Endothelial cell of umbilical vein (primary cell): ENCODE measurements around the gene WASF2. TPM values are rescaled to one million over a fixed set of nuclear protein-coding genes. Genes with fewer than 3 reads are reported as not detected.

ENCODE experiments used
- BruUV-seq: library from RNA; stranded (reverse); fragments of 400-500 nt; replicated peaks from 2 replicates; lab custom pipeline; 2021; lab: Mats Ljungman, UMichigan
- CTCF ChIA-PET: fragments of 300-600, 350-600 bp; sonication (Branson Sonifier 250); formaldehyde crosslinking; loops from one replicate; lab custom pipeline; 2021; ENCODE audit warnings: antibody characterized with exemption, inconsistent platforms; lab: Charles Lee
- POLR2A ChIA-PET: fragments of 300-600, 350-600 bp; sonication (Branson Sonifier 250); formaldehyde crosslinking; loops from one replicate; lab custom pipeline; 2021; ENCODE audit warnings: antibody characterized with exemption, inconsistent platforms; lab: Charles Lee
- DNase-seq: peaks from one replicate; pipeline ENCODE4 v3.0.0-alpha.2; 2011; ENCODE audit warnings: low read depth, low spot score
- FAIRE-seq: peaks from 2 replicates; lab custom pipeline; 2011; peaks lifted over from hg19 to GRCh38; lab: Jason Lieb, UNC
- H2AFZ ChIP-seq: 2 replicates; pipeline ENCODE4 v1.6.0; 2012; ENCODE audit warnings: low read depth, low read length, control low read depth, inconsistent platforms
- H3K27ac ChIP-seq: 2 replicates; pipeline ENCODE4 v1.5.1; 2011; ENCODE audit warnings: low read depth, mild to moderate bottlenecking, control low read depth, low read length, moderate library complexity; ENCODE audit not compliant: insufficient read depth
- H3K27me3 ChIP-seq, 2 experiments: 2 replicates each; pipeline versions ENCODE4 v1.6.0 to v1.6.1; 2011; ENCODE audit warnings: low read length in 2 of 2, mixed read lengths in 1 of 2; ENCODE audit not compliant: control insufficient read depth in 2 of 2, insufficient read depth in 2 of 2
- H3K36me3 ChIP-seq, 2 experiments: 2 replicates in 1 of 2; 3 replicates in 1 of 2; pipeline ENCODE4 v1.5.1; 2011; ENCODE audit warnings: low read length in 2 of 2, mild to moderate bottlenecking in 1 of 2, moderate library complexity in 1 of 2; ENCODE audit not compliant: control insufficient read depth in 2 of 2, insufficient read depth in 2 of 2; ENCODE audit errors: extremely low read depth in 1 of 2
- H3K4me1 ChIP-seq: 3 replicates; pipeline ENCODE4 v1.5.1; 2011; ENCODE audit warnings: mild to moderate bottlenecking, low read length; ENCODE audit not compliant: control insufficient read depth, insufficient read depth; ENCODE audit errors: extremely low read depth
- H3K4me2 ChIP-seq: 2 replicates; pipeline ENCODE4 v1.6.1; 2011; ENCODE audit warnings: low read length, control low read depth, mixed read lengths; ENCODE audit not compliant: insufficient read depth
- H3K4me3 ChIP-seq, 3 experiments: fragments of 200-600 bp in 1 of 3; sonication (generic), shearing (Covaris generic) in 1 of 3; replicated peaks in 1 of 3; 2 replicates each; pipeline ENCODE4 v1.5.1; 2011 to 2016; ENCODE audit warnings: control low read depth in 3 of 3, low read length in 3 of 3, mild to moderate bottlenecking in 2 of 3, inconsistent platforms in 1 of 3, low read depth in 1 of 3, moderate library complexity in 1 of 3; ENCODE audit not compliant: insufficient read depth in 1 of 3
- H3K79me2 ChIP-seq: 2 replicates; pipeline ENCODE4 v1.6.0; 2012; ENCODE audit warnings: low read length, inconsistent platforms; ENCODE audit not compliant: control insufficient read depth, insufficient read depth
- H3K9ac ChIP-seq: replicated peaks from 2 replicates; pipeline ENCODE3; 2011; ENCODE audit warnings: low read length, control low read depth; ENCODE audit not compliant: insufficient read depth; ENCODE audit errors: extremely low read depth
- H3K9me1 ChIP-seq: replicated peaks from 3 replicates; pipeline ENCODE4 v1.6.0; 2011; ENCODE audit warnings: mild to moderate bottlenecking, low read length; ENCODE audit not compliant: control insufficient read depth, insufficient read depth; ENCODE audit errors: extremely low read depth
- H3K9me3 ChIP-seq: replicated peaks from 2 replicates; pipeline ENCODE4 v1.5.1; 2012; ENCODE audit warnings: low read length, inconsistent platforms; ENCODE audit not compliant: control insufficient read depth, insufficient read depth
- H4K20me1 ChIP-seq: replicated peaks from 2 replicates; pipeline ENCODE3; 2011; ENCODE audit warnings: mild to moderate bottlenecking, low read length; ENCODE audit not compliant: control insufficient read depth, insufficient read depth; ENCODE audit errors: extremely low read depth
- CTCF ChIP-seq, 2 donors: IDR thresholded peaks; 1 replicate in 1 of 2; 2 replicates in 1 of 2; pipeline ENCODE4 v1.5.1; 2011; ENCODE audit warnings: low read length in 2 of 2, mild to moderate bottlenecking in 2 of 2, moderate library complexity in 2 of 2, control low read depth in 1 of 2, inconsistent platforms in 1 of 2, low read depth in 1 of 2; ENCODE audit not compliant: insufficient read depth in 1 of 2; ENCODE audit errors: extremely low read depth in 1 of 2
- EZH2 ChIP-seq: IDR thresholded peaks from 2 replicates; pipeline ENCODE4 v1.6.1; 2012; ENCODE audit warnings: borderline replicate concordance, low read depth, mild to moderate bottlenecking, moderate library complexity, low read length, inconsistent platforms; ENCODE audit not compliant: severe bottlenecking
- FOS ChIP-seq: IDR thresholded peaks from 2 replicates; pipeline ENCODE4 v1.6.1; 2011; ENCODE audit warnings: mild to moderate bottlenecking, low read length, moderate library complexity, borderline replicate concordance; ENCODE audit not compliant: insufficient read depth
- GATA2 ChIP-seq: IDR thresholded peaks from 2 replicates; pipeline ENCODE4 v1.7.0; 2011; ENCODE audit warnings: low read depth, mild to moderate bottlenecking, moderate library complexity, mixed read lengths, low read length; ENCODE audit not compliant: insufficient read length, insufficient read depth
- JUN ChIP-seq: IDR thresholded peaks from 2 replicates; pipeline ENCODE4 v1.6.1; 2011; ENCODE audit warnings: borderline replicate concordance, low read depth; ENCODE audit not compliant: insufficient read length, insufficient read depth
- MAX ChIP-seq: IDR thresholded peaks from 2 replicates; pipeline ENCODE4 v1.6.1; 2011; ENCODE audit not compliant: insufficient read depth, insufficient read length
- MYC ChIP-seq: IDR thresholded peaks from one replicate; pipeline ENCODE4 v1.6.1; 2011; ENCODE audit warnings: mild to moderate bottlenecking, low read depth, low read length
- POLR2A ChIP-seq: IDR thresholded peaks from 2 replicates; pipeline ENCODE4 v1.6.1; 2012; ENCODE audit warnings: low read depth, mild to moderate bottlenecking, control low read depth, low read length
- POLR2AphosphoS5 ChIP-seq: IDR thresholded peaks from 2 replicates; pipeline ENCODE4 v1.6.1; 2012; ENCODE audit warnings: low read depth, mild to moderate bottlenecking, control low read depth, low read length, moderate library complexity; ENCODE audit not compliant: insufficient read depth
- dilution Hi-C: fragments of 300-500 bp; cut with MboI; formaldehyde crosslinking; loops from one replicate; pipeline ENCODE4 v1.15.0; 2019; ENCODE audit warnings: low sequenced_read_pairs; ENCODE audit not compliant: extremely low pct_ligation_motif_present
- intact Hi-C: fragments of 100-400 bp; cut with micrococcal nuclease; formaldehyde crosslinking; loops from one replicate; pipeline ENCODE4 v1.10.0; 2022
- polyA plus RNA-seq, 4 experiments: library from polyadenylated mRNA; depleted of rRNA in 3 of 4; stranded (reverse) in 3 of 4; unstranded in 1 of 4; fragments of >200 nt; gene quantifications; 2 replicates each; pipeline versions ENCODE4 v1.2.1 to v1.2.3, GENCODE V29; 2011 to 2012; ENCODE audit warnings: missing spikeins in 1 of 4
- total RNA-seq: library from RNA; stranded (reverse); gene quantifications from 2 replicates; pipeline ENCODE4 v1.2.3, GENCODE V29; 2021

Gene WASF2
- total and polyA plus RNA-seq, 2 donors (not counting 3 experiments of a cell fraction or from before 2014, with no cell fraction given): 76.9 to 172 TPM

GRCh38 chr1:27393641-27394281, 96.2 kb downstream of the WASF2 start:
- peaks cover 5% of the 10 kb centered on the region for H3K79me2 ChIP-seq
- intact Hi-C loops: loop anchor here (5.0 to 10.0 kb wide), 3 partner anchors 71 to 351 kb away; partner anchors contain the start of gene TMEM222
- no peaks in the 10 kb centered on the region for H3K9me3 ChIP-seq
- BruUV-seq: no TSS peak
- H3K9ac ChIP-seq: no peak overlapping the region
- no peak overlapping the region for H3K27ac ChIP-seq
- H3K36me3 ChIP-seq: no peaks in the 10 kb centered on the region
- H3K4me3 ChIP-seq: no peak overlapping the region
- H3K4me1 ChIP-seq: peaks cover 18% of the 10 kb centered on the region
- no peaks in the 10 kb centered on the region for H3K27me3 ChIP-seq
- FAIRE-seq (no peak), DNase-seq (no peak)
- TF ChIP-seq EZH2: no peak
- no peak for TF ChIP-seq MAX
- no peak for TF ChIP-seq POLR2A
- TF ChIP-seq POLR2AphosphoS5: no peak
- no peak for TF ChIP-seq CTCF (IDR thresholded peaks at IDR 0.05; ENCODE audit: extremely low read depth in 1 of 2, insufficient read depth in 1 of 2, low read depth in 1 of 2, low read length in 2 of 2)
- TF ChIP-seq JUN: no peak
- no peak for TF ChIP-seq GATA2
- no peak for TF ChIP-seq MYC
- no peak for TF ChIP-seq FOS
- H4K20me1 ChIP-seq: no peaks in the 10 kb centered on the region
- dilution Hi-C loops: no loop called here
- no peaks in the 10 kb centered on the region for H3K9me1 ChIP-seq
- H2AFZ ChIP-seq: no peak overlapping the region
- H3K4me2 ChIP-seq: no peak overlapping the region
- CTCF ChIA-PET: interaction anchor here (1.0 to 6.6 kb wide), 7 partner anchors 27 to 349 kb away, joined by 3 to 275 read pairs (median 5); partner anchors contain the start of gene MAP3K6
- POLR2A ChIA-PET: no interaction called here
